ENCODE data around the gene PRKCE. TPM values are rescaled to one million over a fixed set of nuclear protein-coding genes. Genes with fewer than 3 reads are reported as not detected.

Gene PRKCE
- total RNA-seq, 2 donors from 2014 or later, result 7.3 to 20.8 TPM

- no peaks in the 10 kb centered on the region for H3K27me3 ChIP-seq
- no peak for ATAC-seq
- 90 to 91% methylated on average over 5 of the region's 5 CpGs for WGBS, 2 donors
- no peak overlapping the region for H3K27ac ChIP-seq
- no peaks in the 10 kb centered on the region for H3K9me3 ChIP-seq
- H3K36me3 ChIP-seq (replicated peaks in 1 of 2; ENCODE audit: insufficient read depth in 1 of 2, low read depth in 2 of 2), result no peaks in the 10 kb centered on the region
- peaks cover 11% of the 10 kb centered on the region for H3K4me1 ChIP-seq
- intact Hi-C loops (cut with DNase I), result no loop called here
- H3K4me3 ChIP-seq, result no peak overlapping the region
- DNase-seq, result no peak
- TF ChIP-seq POLR2A (IDR thresholded peaks at IDR 0.05), result no peak
- no peak for TF ChIP-seq CTCF (IDR thresholded peaks at IDR 0.05)
Measured at GRCh38 chr2:46000660-46001059, 349.2 kb downstream of the PRKCE start.

GRCh38 chr2:46001290-46001689, 349.8 kb downstream of the PRKCE start:
- Histone ChIP-seq H3K4me3 (no peak overlapping the region), H3K27me3 (no peaks in the 10 kb centered on the region), H3K4me1 (peaks cover 11% of the 10 kb centered on the region), H3K36me3 (replicated peaks in 1 of 2; ENCODE audit: insufficient read depth in 1 of 2, low read depth in 2 of 2) (no peaks in the 10 kb centered on the region), H3K27ac (no peak overlapping the region), H3K9me3 (no peaks in the 10 kb centered on the region)
- ATAC-seq (no peak), DNase-seq (no peak)
- intact Hi-C loops (cut with DNase I), result no loop called here
- WGBS, 2 donors, result 91 to 93% methylated on average over 7 of the region's 7 CpGs
- no peak for TF ChIP-seq POLR2A (IDR thresholded peaks at IDR 0.05)
- no peak for TF ChIP-seq CTCF (IDR thresholded peaks at IDR 0.05)

GRCh38 chr2:46001741-46002506, 350.4 kb downstream of the PRKCE start:
- ATAC-seq, result peak; percentile 38
- Histone ChIP-seq H3K27me3 (no peaks in the 10 kb centered on the region), H3K4me3 (no peak overlapping the region), H3K9me3 (no peaks in the 10 kb centered on the region), H3K4me1 (peaks cover 11% of the 10 kb centered on the region), H3K36me3 (replicated peaks in 1 of 2; ENCODE audit: insufficient read depth in 1 of 2, low read depth in 2 of 2) (no peaks in the 10 kb centered on the region), H3K27ac (peak overlapping the region in 1 of 4 donors; percentile 10)
- WGBS, 2 donors, result 78 to 82% methylated on average over 8 of the region's 8 CpGs
- intact Hi-C loops (cut with DNase I), result no loop called here
- TF ChIP-seq POLR2A (IDR thresholded peaks at IDR 0.05) (no peak), CTCF (IDR thresholded peaks at IDR 0.05) (no peak)
- no peak for DNase-seq

GRCh38 chr2:46002507-46002883, 351.0 kb downstream of the PRKCE start:
- Histone ChIP-seq H3K27me3 (no peaks in the 10 kb centered on the region), H3K9me3 (no peaks in the 10 kb centered on the region), H3K4me3 (no peak overlapping the region), H3K4me1 (peaks cover 11% of the 10 kb centered on the region), H3K27ac (peak overlapping the region in 1 of 4 donors; percentile 10), H3K36me3 (replicated peaks in 1 of 2; ENCODE audit: insufficient read depth in 1 of 2, low read depth in 2 of 2) (no peaks in the 10 kb centered on the region)
- intact Hi-C loops (cut with DNase I), result no loop called here
- 29 to 50% methylated on average over 1 of the region's 1 CpG for WGBS, 2 donors
- peak; percentile 42 for ATAC-seq
- peak in 1 of 4 donors; percentile 19 for DNase-seq
- TF ChIP-seq POLR2A (IDR thresholded peaks at IDR 0.05), result no peak
- TF ChIP-seq CTCF (IDR thresholded peaks at IDR 0.05), result no peak

GRCh38 chr2:46002947-46003346, 351.5 kb downstream of the PRKCE start:
- H3K9me3 ChIP-seq, result no peaks in the 10 kb centered on the region
- H3K36me3 ChIP-seq (replicated peaks in 1 of 2; ENCODE audit: insufficient read depth in 1 of 2, low read depth in 2 of 2), result peaks cover 0 to under 1% of the 10 kb centered on the region in 2 donors
- DNase-seq, result no peak
- no peak for TF ChIP-seq POLR2A (IDR thresholded peaks at IDR 0.05)
- no peak for TF ChIP-seq CTCF (IDR thresholded peaks at IDR 0.05)
- H3K27ac ChIP-seq, result no peak overlapping the region
- no peak for ATAC-seq
- H3K4me1 ChIP-seq, result peaks cover 11% of the 10 kb centered on the region
- H3K4me3 ChIP-seq, result no peak overlapping the region
- 70 to 91% methylated on average over 2 of the region's 2 CpGs for WGBS, 2 donors
- no peaks in the 10 kb centered on the region for H3K27me3 ChIP-seq
- intact Hi-C loops (cut with DNase I), result no loop called here

Data from body of pancreas (tissue), 4 donors.